ENCODE data around the gene CRACDL.

- TF ChIP-seq CTCF (IDR thresholded peaks at IDR 0.05): no peak
- no peak for TF ChIP-seq EZH2 (IDR thresholded peaks at IDR 0.05; ENCODE audit: borderline replicate concordance, insufficient read depth, low read depth, low read length, poor library complexity, severe bottlenecking)
Measured at GRCh38 chr2:98833172-98833916, 102.7 kb downstream of the CRACDL start.

All from B cell (primary cell).